Glomerular visceral epithelial cell (primary cell): ENCODE results near the gene CHD6.

Experiments used
- DNase-seq: peaks from one replicate; pipeline ENCODE4 v3.0.0-alpha.2; 2016; ENCODE audit errors: extremely low spot score

The CHD6 gene

GRCh38 chr20:41425180-41425884 lies 192.8 kb downstream of the CHD6 start:
- DNase-seq, result no peak

DNA sequence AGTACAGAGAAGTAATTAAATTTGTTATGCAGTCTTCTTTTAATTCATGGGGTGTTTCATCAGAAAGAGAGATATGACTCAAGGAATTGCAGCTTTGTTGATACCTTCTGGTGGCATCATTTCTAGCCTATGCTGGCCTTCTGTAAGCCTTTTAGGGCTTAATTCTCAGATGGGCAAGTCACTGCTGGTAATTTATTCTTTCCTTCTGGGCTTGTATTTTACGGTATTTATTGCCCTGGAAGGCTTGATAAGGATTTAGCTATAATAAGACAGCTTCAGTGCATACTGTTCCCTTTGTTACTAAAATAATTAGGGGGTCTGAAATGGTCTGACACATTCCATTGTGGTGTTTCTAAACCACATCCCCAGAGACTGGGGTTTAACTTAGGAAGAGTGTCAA lies 193.6 kb downstream of the CHD6 start:
- no peak for DNase-seq

DNA sequence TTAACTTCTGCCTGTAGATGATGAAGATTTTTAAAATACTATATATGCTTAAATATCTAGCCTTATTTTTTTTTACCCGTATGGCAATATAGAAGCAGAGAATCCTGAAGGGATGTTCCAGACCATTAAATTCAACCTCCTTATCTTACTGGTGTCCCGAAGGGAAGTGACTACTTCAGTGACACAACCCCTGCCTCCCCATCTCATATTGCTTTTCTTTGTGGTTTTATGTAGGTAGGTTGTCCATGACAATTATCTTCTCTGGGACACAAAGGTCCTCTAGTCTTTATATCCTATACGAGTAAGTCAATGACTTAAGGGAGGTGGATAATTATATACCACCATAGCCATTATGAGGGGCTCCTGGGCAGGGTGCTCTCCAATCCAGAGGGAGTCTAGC lies 194.2 kb downstream of the CHD6 start:
- DNase-seq, result no peak

DNA sequence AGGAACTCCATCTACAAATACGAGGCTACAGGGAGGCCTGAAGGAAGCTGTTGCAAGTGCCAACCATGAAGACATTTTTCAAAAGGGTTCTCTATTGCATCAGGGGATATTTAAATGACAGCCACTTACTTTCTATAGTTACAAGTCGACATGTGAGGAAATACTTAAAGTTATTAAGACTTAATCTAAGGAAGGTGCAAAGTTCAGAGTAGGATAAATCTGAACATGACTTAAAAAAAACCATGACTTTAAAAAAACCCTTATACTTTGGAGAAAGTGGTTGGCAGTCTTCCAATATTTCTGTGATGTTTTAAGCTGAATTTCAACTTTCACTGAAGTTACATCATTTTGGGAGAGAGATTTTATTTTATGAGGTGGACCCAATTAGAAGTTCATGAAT lies 195.2 kb downstream of the CHD6 start:
- no peak for DNase-seq

- DNase-seq, result no peak
Observed at GRCh38 chr20:41418739-41419293, 199.4 kb downstream of the CHD6 start.

DNA sequence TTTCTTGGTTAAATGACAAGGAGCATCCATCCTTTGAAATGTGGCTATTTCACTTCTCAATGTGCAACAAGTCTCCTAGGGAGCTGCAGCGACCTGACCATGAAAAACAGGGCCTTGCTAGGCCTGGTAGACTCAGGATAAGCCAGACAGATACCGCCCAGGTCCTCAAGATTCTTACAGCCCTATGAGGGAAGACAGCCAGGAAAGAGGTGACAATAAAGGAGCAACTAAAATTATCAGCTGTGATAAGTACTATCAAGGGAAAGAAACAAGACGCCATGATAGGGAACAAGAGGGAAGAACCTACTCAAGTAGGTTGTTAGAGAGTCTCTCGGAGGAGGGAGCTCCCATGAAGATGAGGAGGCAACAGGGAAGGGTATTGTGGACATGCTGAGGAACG lies 200.1 kb downstream of the CHD6 start:
- no peak for DNase-seq

- DNase-seq, result no peak
Observed at GRCh38 chr20:41415191-41415590, 203.0 kb downstream of the CHD6 start.

DNA sequence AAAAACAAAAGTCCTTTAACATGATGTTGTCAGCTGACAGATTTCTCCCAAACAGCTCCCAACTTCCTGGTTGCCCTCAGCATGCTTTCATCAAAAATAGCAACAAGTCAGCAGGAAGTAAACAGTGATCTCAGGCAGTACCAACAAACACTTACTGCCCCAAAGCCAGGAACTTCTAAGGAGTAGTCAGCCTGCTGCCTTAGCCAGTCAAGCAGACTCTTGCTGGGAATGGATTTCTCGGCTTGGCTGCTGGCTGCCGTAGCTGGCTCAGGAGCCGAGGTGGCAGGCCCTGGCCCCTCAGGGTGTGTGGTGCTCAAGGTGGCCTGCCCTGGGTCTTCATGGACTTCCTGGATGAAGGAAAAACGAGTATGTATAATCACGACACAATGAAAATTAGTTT lies 205.0 kb downstream of the CHD6 start:
- no peak for DNase-seq

- DNase-seq, result no peak
Observed at GRCh38 chr20:41412324-41413120, 205.7 kb downstream of the CHD6 start.

DNA sequence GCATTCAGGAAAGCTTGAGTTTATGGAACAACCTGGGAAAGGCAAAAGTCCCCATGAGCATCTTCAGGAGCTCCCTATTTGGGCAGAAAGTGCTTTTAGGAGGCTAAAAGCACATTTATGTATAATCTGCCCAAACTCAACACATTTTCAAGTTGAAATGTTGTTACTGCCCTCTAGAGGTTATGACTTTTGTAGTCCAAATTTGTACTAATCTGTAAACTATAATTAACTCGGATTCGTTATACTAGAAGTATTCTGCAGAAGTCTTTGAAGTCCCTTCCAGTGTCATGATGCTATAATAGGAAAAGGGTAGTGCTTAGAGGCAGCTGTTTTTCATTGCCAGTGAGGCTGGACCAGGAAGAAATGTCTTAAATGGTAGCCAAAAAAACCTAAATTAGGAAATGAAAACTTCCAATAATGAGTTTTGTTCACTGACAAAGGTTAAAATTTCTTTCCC lies 206.8 kb downstream of the CHD6 start:
- DNase-seq, result no peak

GRCh38 chr20:41408986-41409385 lies 209.2 kb downstream of the CHD6 start:
- DNase-seq, result no peak

GRCh38 chr20:41408156-41408794 lies 209.9 kb downstream of the CHD6 start:
- peak; percentile 24 for DNase-seq

GRCh38 chr20:41407607-41408006 lies 210.6 kb downstream of the CHD6 start:
- DNase-seq, result no peak

DNA sequence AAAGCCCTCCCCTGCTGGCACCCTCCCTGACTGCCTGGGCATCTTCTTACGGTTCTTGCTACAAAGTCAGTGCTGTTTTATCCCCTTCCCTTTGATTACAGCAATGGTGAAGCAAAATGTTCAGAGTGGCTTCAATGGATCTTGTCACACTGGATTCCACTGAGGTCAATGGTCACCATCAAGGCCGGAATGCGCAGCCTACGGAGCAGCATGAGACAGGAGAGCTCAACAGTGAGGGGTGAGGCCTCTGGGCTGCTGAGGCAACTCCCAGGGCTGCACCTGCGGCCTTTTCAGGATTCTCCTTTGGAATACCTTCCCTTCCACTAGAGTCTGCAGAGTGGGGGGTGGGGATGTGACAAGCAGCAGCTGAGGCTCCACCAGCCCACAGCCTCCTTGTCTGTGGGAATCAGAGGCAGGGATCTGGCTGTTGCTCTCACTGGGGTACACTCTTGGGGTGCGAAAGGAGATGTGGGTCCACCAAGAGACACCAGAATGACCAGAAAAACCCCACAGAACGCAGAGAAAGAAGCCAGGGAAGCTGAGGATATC lies 211.2 kb downstream of the CHD6 start:
- DNase-seq, result no peak

DNA sequence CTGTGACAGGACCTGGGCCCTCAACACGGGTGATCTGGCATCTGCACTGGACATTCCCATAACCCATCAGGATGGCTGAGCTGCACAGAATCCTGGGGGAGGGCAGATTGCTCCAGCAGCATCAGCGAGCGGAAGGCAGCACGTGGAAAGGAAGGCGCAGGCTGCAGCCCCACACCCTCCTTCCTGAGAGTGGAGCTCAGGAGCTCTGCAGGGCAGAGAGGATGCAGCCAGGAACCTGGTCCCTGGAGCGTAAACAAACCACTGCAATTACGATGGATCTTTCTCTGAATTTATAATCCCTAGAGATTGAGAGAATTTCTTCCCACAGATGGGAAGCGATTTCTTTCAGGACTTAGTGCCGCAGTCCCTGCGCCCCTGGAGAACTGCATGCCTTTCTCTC lies 211.8 kb downstream of the CHD6 start:
- DNase-seq, result no peak

- DNase-seq, result no peak
Observed at GRCh38 chr20:41405436-41405835, 212.7 kb downstream of the CHD6 start.

DNA sequence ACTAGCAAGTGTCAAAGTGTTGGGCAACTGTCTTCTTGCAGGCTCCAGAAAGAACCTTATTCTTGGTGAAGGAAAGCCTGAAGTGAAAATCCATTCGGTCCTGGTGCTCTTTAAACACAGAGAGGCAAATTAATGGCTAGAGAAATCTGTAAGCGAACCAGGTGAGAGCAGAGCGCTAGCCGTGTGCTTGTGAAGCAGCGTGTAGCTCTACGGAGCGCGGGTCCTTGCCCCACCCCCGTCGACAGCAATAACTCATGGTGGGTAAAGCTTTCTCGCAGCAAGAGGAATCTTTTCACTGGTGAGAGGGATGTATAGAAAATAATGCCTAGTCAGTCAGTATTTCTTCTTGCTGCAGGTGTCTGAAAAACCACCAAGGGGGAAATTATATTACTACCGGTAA lies 214.6 kb downstream of the CHD6 start:
- no peak for DNase-seq

DNA sequence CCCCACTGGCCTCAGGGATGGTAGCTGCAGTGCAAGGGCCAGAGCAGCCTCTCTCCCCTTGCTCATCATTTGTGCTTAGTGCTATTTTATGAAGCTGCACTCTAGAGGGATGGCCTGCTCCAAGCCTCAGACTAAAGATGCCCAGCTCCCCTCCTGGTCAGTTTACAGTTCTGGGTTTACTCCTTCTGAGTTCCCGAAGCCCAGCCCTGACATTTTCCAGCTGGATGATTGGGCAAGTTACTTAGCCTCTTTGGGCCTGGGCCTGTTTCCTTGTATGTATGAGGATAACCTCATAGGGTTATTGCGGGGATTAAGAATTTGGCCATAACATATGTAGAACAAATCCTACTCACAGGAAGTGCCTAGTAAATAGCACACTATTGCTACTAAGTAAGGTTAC lies 219.8 kb downstream of the CHD6 start:
- DNase-seq, result no peak

- no peak for DNase-seq
Observed at GRCh38 chr20:41395667-41396664, 222.2 kb downstream of the CHD6 start.

DNA sequence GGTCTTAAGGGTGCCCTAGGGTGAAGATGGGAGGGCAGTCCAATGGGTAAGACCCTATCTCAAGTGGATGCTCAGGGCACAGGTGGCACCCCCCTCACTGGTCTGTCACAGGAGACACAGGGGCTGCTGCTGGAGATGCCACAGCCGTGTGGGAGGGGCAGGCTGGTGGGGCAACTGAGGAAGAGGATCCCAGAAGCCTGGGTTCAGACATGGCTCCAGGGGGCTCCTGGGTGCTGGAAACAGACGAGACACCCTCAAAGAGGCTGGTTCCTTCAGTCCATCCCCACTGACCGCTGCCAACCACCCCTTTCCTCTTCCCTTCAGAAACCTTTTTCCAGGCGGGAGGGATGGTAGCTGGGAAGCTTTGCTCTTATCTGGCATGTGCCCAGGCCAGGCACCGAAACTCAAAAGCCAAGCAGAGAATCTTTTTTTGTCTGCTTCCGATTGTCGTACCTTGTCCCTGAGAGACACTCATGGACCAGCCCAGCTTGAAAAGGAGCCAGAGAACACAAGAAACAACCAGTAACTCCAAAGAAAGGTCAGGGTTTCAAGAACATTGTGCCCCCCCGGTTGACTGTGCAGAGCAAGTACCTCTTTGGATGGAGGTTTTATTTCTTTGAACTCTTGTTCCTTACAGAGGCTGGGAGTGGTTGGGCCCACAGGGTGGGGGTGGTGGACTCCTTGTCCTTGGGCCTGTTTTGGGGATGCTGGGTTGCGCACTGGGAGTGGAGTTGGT lies 223.1 kb downstream of the CHD6 start:
- no peak for DNase-seq
